AG10803 (cell line): ENCODE results near the gene FSTL4.
A peak's percentile ranks its signal among the peaks of the same experiment; 100 is the strongest.

ENCODE experiments used
- DNase-seq: peaks from one replicate; pipeline ENCODE4 v3.0.0; 2010; ENCODE audit warnings: low read depth
- H3K4me3 ChIP-seq: 2 replicates; pipeline ENCODE4 v1.5.1; 2011; ENCODE audit warnings: mild to moderate bottlenecking, low read length, control low read depth
- CTCF ChIP-seq: conservative IDR thresholded peaks from 2 replicates; pipeline ENCODE4 v1.5.1; 2011; ENCODE audit warnings: mild to moderate bottlenecking, low read length, control low read depth, inconsistent platforms

FSTL4 gene

GRCh38 chr5:133241179-133242092, 370.9 kb downstream of the FSTL4 start:
- no peak overlapping the region for H3K4me3 ChIP-seq
- no peak for DNase-seq
- no peak for TF ChIP-seq CTCF

- no peak for TF ChIP-seq CTCF
- H3K4me3 ChIP-seq = no peak overlapping the region
- DNase-seq = peak; percentile 83
Measured at GRCh38 chr5:133240425-133241091, 371.8 kb downstream of the FSTL4 start.

GRCh38 chr5:133238426-133239205, 373.7 kb downstream of the FSTL4 start:
- no peak for DNase-seq
- TF ChIP-seq CTCF = no peak

GRCh38 chr5:133236976-133237375, 375.4 kb downstream of the FSTL4 start:
- no peak for TF ChIP-seq CTCF
- no peak overlapping the region for H3K4me3 ChIP-seq
- DNase-seq = no peak

More at GRCh38 chr5:133238426-133239205, 373.7 kb downstream of the FSTL4 start:
- H3K4me3 ChIP-seq = no peak overlapping the region

- DNase-seq = no peak
- no peak overlapping the region for H3K4me3 ChIP-seq
- no peak for TF ChIP-seq CTCF
Measured at GRCh38 chr5:133236541-133236951, 375.8 kb downstream of the FSTL4 start.

- DNase-seq = no peak
- no peak overlapping the region for H3K4me3 ChIP-seq
- TF ChIP-seq CTCF = no peak
Measured at GRCh38 chr5:133235696-133236426, 376.5 kb downstream of the FSTL4 start.
